ENCODE results near the gene TAAR1. TPM values are rescaled to one million over a fixed set of nuclear protein-coding genes. Genes with fewer than 3 reads are reported as not detected.

TAAR1 gene
- total and polyA plus RNA-seq, 9 donors: 0.28 TPM; not detected in 8

GRCh38 chr6:132698608-132699007 is 39.6 kb upstream of the TAAR1 start:
- DNase-seq: no peak

DNA sequence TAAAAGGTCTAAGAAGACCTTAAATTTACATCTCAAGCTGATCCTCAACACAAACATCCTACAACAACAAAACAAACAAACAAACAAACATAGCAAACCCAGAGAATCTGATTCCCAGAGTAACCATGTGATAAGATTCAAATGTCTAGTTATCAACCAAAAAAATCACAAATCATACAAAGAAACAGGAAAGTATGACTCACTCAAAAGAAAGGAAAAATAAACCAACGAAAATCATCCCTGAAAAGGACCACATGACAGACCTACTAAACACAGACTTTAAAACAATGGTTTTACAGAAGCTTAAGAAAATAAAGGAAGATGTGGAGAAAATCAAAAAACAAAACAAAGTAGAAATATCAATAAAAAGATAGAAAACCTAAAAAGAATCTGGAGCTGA is 36.8 kb upstream of the TAAR1 start:
- Histone ChIP-seq H3K4me3 (no peak overlapping the region), H3K4me1 (ENCODE audit: insufficient read depth) (no peaks in the 10 kb centered on the region), H3K27me3 (no peaks in the 10 kb centered on the region), H3K27ac (no peak overlapping the region), H3K36me3 (no peaks in the 10 kb centered on the region), H3K9me3 (no peaks in the 10 kb centered on the region)
- DNase-seq: no peak
- intact Hi-C loops (cut with DNase I): no loop called here
- no peak for TF ChIP-seq CTCF (IDR thresholded peaks at IDR 0.05)
- no peak for TF ChIP-seq POLR2A (IDR thresholded peaks at IDR 0.05)
- TF ChIP-seq EP300 (IDR thresholded peaks at IDR 0.05): no peak
- 0 to 45% (median 0%) methylated on average over 1 of the region's 1 CpG for WGBS, 3 donors

More at GRCh38 chr6:132698608-132699007, 39.6 kb upstream of the TAAR1 start:
- no peak overlapping the region for H3K4me3 ChIP-seq
- H3K9me3 ChIP-seq: no peaks in the 10 kb centered on the region
- TF ChIP-seq CTCF (IDR thresholded peaks at IDR 0.05) (no peak), EP300 (IDR thresholded peaks at IDR 0.05) (no peak), POLR2A (IDR thresholded peaks at IDR 0.05) (no peak)
- no peaks in the 10 kb centered on the region for H3K27me3 ChIP-seq
- WGBS, 3 donors: 32 to 47% (median 39%) methylated on average over 1 of the region's 1 CpG
- no peaks in the 10 kb centered on the region for H3K4me1 ChIP-seq (ENCODE audit: insufficient read depth)
- H3K36me3 ChIP-seq: no peaks in the 10 kb centered on the region
- no peak overlapping the region for H3K27ac ChIP-seq
- intact Hi-C loops (cut with DNase I): no loop called here

- no peak overlapping the region for H3K4me3 ChIP-seq
- DNase-seq: no peak
- intact Hi-C loops (cut with DNase I): no loop called here
- H3K27me3 ChIP-seq: no peaks in the 10 kb centered on the region
- H3K9me3 ChIP-seq: no peaks in the 10 kb centered on the region
- TF ChIP-seq EP300 (IDR thresholded peaks at IDR 0.05) (no peak), CTCF (IDR thresholded peaks at IDR 0.05) (no peak), POLR2A (IDR thresholded peaks at IDR 0.05) (no peak)
- H3K4me1 ChIP-seq (ENCODE audit: insufficient read depth): no peaks in the 10 kb centered on the region
- no peak overlapping the region for H3K27ac ChIP-seq
- 31 to 39% (median 34%) methylated on average over 3 of the region's 3 CpGs for WGBS, 3 donors
- no peaks in the 10 kb centered on the region for H3K36me3 ChIP-seq
Observed at GRCh38 chr6:132693478-132693877, 34.5 kb upstream of the TAAR1 start.

DNA sequence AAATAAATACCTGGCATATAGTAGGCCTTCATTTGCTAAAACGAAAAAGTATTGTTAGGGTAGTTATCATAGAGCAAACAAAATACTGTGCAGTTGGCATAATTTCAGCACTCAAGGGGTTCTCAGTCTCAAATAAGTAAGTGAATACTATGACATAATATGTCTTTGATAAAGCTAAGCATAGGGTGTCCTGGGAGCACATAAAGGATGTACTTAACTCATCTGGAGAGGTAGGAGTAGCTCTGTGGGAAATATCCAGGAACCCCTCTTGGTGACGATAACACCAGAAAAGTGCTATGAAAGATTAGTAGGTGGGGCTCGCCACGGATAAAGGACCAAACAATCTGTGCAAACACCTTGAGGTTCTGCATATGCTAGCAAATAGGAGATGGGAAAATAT is 31.7 kb upstream of the TAAR1 start:
- no peak for DNase-seq
- no peaks in the 10 kb centered on the region for H3K9me3 ChIP-seq
- H3K4me1 ChIP-seq (ENCODE audit: insufficient read depth): no peaks in the 10 kb centered on the region
- no peak overlapping the region for H3K27ac ChIP-seq
- H3K4me3 ChIP-seq: no peak overlapping the region
- TF ChIP-seq POLR2A (IDR thresholded peaks at IDR 0.05): no peak
- H3K36me3 ChIP-seq: no peaks in the 10 kb centered on the region
- WGBS, 3 donors: 84 to 90% (median 86%) methylated on average over 4 of the region's 4 CpGs
- no peaks in the 10 kb centered on the region for H3K27me3 ChIP-seq
- intact Hi-C loops (cut with DNase I): no loop called here

- Histone ChIP-seq H3K9me3 (no peaks in the 10 kb centered on the region), H3K27me3 (no peaks in the 10 kb centered on the region), H3K4me1 (ENCODE audit: insufficient read depth) (no peaks in the 10 kb centered on the region), H3K36me3 (no peaks in the 10 kb centered on the region), H3K27ac (no peak overlapping the region), H3K4me3 (no peak overlapping the region)
- intact Hi-C loops (cut with DNase I): no loop called here
- DNase-seq: no peak
- WGBS, 3 donors: 57 to 68% (median 66%) methylated on average over 5 of the region's 5 CpGs
- TF ChIP-seq CTCF (IDR thresholded peaks at IDR 0.05): no peak
- TF ChIP-seq POLR2A (IDR thresholded peaks at IDR 0.05): no peak
- TF ChIP-seq EP300 (IDR thresholded peaks at IDR 0.05): no peak
Observed at GRCh38 chr6:132687306-132687705, 28.3 kb upstream of the TAAR1 start.
